CD14-positive monocyte (primary cell): ENCODE measurements around the gene RAC2. TPM values are rescaled to one million over a fixed set of nuclear protein-coding genes. Genes with fewer than 3 reads are reported as not detected.

Experiments
- DNase-seq, 3 donors: peaks; one replicate each; pipeline ENCODE4 v3.0.0-alpha.2; 2011 to 2022
- H2AFZ ChIP-seq: 2 replicates; pipeline ENCODE4 v1.6.0; 2012; ENCODE audit warnings: mild to moderate bottlenecking, low read depth, low read length, inconsistent platforms; ENCODE audit not compliant: insufficient read depth, poor library complexity, severe bottlenecking
- H3K27ac ChIP-seq, 2 donors: 1 replicate in 1 of 2; 2 replicates in 1 of 2; pipeline ENCODE4 v1.5.1; 2012 to 2013; ENCODE audit warnings: low read length in 2 of 2, control low read depth in 1 of 2, inconsistent platforms in 1 of 2, low read depth in 1 of 2, mild to moderate bottlenecking in 1 of 2
- H3K27me3 ChIP-seq, 2 donors: one replicate each; pipeline versions ENCODE4 v1.6.0 to v1.6.1; 2011 to 2013; ENCODE audit warnings: low read length in 2 of 2; ENCODE audit not compliant: control insufficient read depth in 2 of 2, insufficient read depth in 2 of 2
- H3K36me3 ChIP-seq, 2 donors: replicated peaks in 1 of 2; 1 replicate in 1 of 2; 2 replicates in 1 of 2; pipeline versions ENCODE4 v1.5.1 to v1.6.1; 2012 to 2013; ENCODE audit warnings: low read length in 2 of 2, control low read depth in 1 of 2, inconsistent platforms in 1 of 2, mild to moderate bottlenecking in 1 of 2; ENCODE audit not compliant: insufficient read depth in 2 of 2, control insufficient read depth in 1 of 2
- H3K4me1 ChIP-seq, 2 donors: 1 replicate in 1 of 2; 2 replicates in 1 of 2; pipeline versions ENCODE4 v1.5.1 to v1.6.1; 2012 to 2013; ENCODE audit warnings: low read length in 2 of 2, control low read depth in 1 of 2, inconsistent platforms in 1 of 2, mild to moderate bottlenecking in 1 of 2, moderate library complexity in 1 of 2; ENCODE audit not compliant: insufficient read depth in 2 of 2, control insufficient read depth in 1 of 2
- H3K4me2 ChIP-seq: replicated peaks from 2 replicates; pipeline ENCODE3; 2012; ENCODE audit warnings: low read length, moderate library complexity, mild to moderate bottlenecking; ENCODE audit not compliant: poor library complexity, severe bottlenecking; ENCODE audit errors: extremely low read depth
- H3K4me3 ChIP-seq, 3 experiments: fragments of 200-600 bp in 1 of 3; sonication (generic) in 1 of 3; replicated peaks in 1 of 3; 1 replicate in 2 of 3; 2 replicates in 1 of 3; pipeline ENCODE4 v1.5.1; 2011 to 2013; ENCODE audit warnings: low read length in 3 of 3, mild to moderate bottlenecking in 3 of 3, control low read depth in 2 of 3, low read depth in 2 of 3, inconsistent platforms in 1 of 3, moderate library complexity in 1 of 3
- H3K79me2 ChIP-seq: 2 replicates; pipeline ENCODE4 v1.6.0; 2012; ENCODE audit warnings: mild to moderate bottlenecking, control low read depth, inconsistent platforms, low read length, moderate library complexity; ENCODE audit not compliant: insufficient read depth
- H3K9ac ChIP-seq: 2 replicates; pipeline ENCODE4 v1.6.0; 2017; ENCODE audit warnings: low read length, mild to moderate bottlenecking; ENCODE audit not compliant: insufficient read depth, poor library complexity, severe bottlenecking
- H3K9me3 ChIP-seq, 2 donors: replicated peaks in 1 of 2; 1 replicate in 1 of 2; 2 replicates in 1 of 2; pipeline versions ENCODE4 v1.5.1 to v1.6.1; 2012 to 2013; ENCODE audit warnings: low read length in 2 of 2, control low read depth in 1 of 2; ENCODE audit not compliant: control insufficient read depth in 1 of 2, insufficient read depth in 1 of 2
- H4K20me1 ChIP-seq: 2 replicates; pipeline ENCODE4 v1.6.0; 2012; ENCODE audit warnings: mild to moderate bottlenecking, low read length, control low read depth, moderate library complexity; ENCODE audit not compliant: insufficient read depth
- H3K27ac Mint-ChIP-seq, 7 donors: one replicate each; pipeline ENCODE4 v1.8.0; 2020; ENCODE audit warnings: mild to moderate bottlenecking in 7 of 7, mixed read lengths in 7 of 7, moderate library complexity in 6 of 7, inconsistent platforms in 2 of 7
- H3K27me3 Mint-ChIP-seq, 3 donors: one replicate each; pipeline ENCODE4 v1.8.0; 2021 to 2022; ENCODE audit warnings: low read depth in 3 of 3, mild to moderate bottlenecking in 3 of 3, mixed read lengths in 3 of 3, moderate library complexity in 3 of 3, inconsistent platforms in 1 of 3
- H3K36me3 Mint-ChIP-seq, 2 donors: one replicate each; pipeline ENCODE4 v1.8.0; 2020; ENCODE audit warnings: mixed read lengths in 2 of 2, inconsistent platforms in 1 of 2, mild to moderate bottlenecking in 1 of 2
- H3K4me1 Mint-ChIP-seq: one replicate; pipeline ENCODE4 v1.8.0; 2020; ENCODE audit warnings: mild to moderate bottlenecking, mixed read lengths
- H3K4me3 Mint-ChIP-seq, 2 donors: one replicate each; pipeline ENCODE4 v1.8.0; 2020; ENCODE audit warnings: mild to moderate bottlenecking in 2 of 2, mixed read lengths in 2 of 2, moderate library complexity in 1 of 2
- H3K9me3 Mint-ChIP-seq, 7 donors: one replicate each; pipeline ENCODE4 v1.8.0; 2020 to 2022; ENCODE audit warnings: mixed read lengths in 7 of 7, mild to moderate bottlenecking in 6 of 7, moderate library complexity in 6 of 7, inconsistent platforms in 2 of 7
- CTCF ChIP-seq: fragments of 200-600 bp; IDR thresholded peaks from one replicate; pipeline ENCODE4 v1.8.0; 2022; ENCODE audit warnings: antibody characterized with exemption, mild to moderate bottlenecking
- WGBS: methylation state at CpG from one replicate; pipeline ENCODE4 v1.1.5; 2013; ENCODE audit warnings: missing lambda C conversion rate; ENCODE audit not compliant: insufficient coverage; 5-methylcytosine and 5-hydroxymethylcytosine counted together
- intact Hi-C, 2 donors: fragments of 100-400 bp; cut with micrococcal nuclease; formaldehyde crosslinking; loops; one replicate each; pipeline versions ENCODE4 v1.15.0 to v1.15.1; 2023
- polyA plus RNA-seq, 3 donors: library from polyadenylated mRNA; depleted of rRNA in 1 of 3; unstranded in 2 of 3; stranded (reverse) in 1 of 3; fragments of 300-500 nt in 2 of 3; fragments of >200 nt in 1 of 3; fragmentation: Illumina TruSeq in 2 of 3; gene quantifications; 1 replicate in 2 of 3; 2 replicates in 1 of 3; pipeline ENCODE4 v1.2.3, GENCODE V29; 2012 to 2021

Gene RAC2
- polyA plus RNA-seq, 3 donors, result 360 to 529 (median 526) TPM

DNA sequence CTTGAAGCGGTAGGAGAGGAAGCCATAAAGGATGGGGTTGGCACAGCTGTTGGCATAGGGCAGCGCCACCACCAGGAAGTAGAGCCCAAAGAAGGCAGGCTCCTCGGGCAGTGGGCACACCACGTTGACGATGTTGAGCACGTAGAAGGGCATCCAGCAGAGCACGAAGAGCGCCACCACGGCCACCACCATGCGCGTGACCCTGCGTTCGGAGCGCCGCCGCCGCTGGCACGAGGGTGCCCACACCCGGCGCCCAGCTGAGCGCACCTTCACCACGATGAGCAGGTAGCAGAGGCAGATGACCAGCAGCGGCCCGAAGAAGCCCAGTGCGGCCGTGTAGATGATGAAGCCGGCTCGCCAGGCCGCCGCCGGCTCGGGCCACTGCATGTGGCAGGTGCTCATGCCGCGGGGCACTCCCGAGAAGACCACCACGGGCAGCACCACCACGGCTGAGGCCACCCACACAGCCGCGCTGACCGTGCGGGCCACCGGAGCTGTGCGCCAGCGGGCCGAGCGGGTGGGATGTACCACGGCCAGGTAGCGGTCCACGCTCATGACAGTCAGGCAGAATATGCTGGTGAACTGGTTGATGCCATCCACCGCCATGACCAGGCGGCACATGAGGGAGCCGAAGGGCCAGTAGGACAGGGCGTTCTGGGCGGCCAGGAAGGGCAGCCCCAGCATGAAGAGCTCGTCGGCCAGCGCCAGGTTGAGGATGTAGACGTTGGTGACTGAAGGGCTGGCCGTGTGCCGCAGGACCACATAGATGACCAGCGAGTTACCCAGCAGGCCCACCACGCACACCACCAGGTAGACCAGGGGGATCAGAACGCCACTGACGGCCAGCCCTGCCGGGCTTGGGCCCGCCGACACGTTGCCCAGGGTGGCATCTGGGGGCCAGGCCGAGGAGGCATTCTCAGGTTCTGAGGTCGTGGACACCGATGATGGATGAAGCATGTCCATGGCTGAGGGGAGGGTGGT lies 36.9 kb downstream of the RAC2 start:
- TF ChIP-seq CTCF, result no peak
- no peaks in the 10 kb centered on the region for H3K27me3 ChIP-seq
- H3K27ac ChIP-seq, result no peak overlapping the region
- H3K9me3 ChIP-seq, result no peaks in the 10 kb centered on the region
- H2AFZ ChIP-seq, result no peak overlapping the region
- no peak for DNase-seq
- H3K4me2 ChIP-seq, result no peak overlapping the region
- Mint-ChIP-seq H3K4me3 (no peak overlapping the region), H3K36me3 (no peaks in the 10 kb centered on the region), H3K4me1 (peaks cover 4% of the 10 kb centered on the region), H3K27me3 (peaks cover 2 to 3% (median 3%) of the 10 kb centered on the region in 3 donors), H3K9me3 (peaks cover 0 to 3% (median 0%) of the 10 kb centered on the region in 7 donors), H3K27ac (no peak overlapping the region)
- H3K9ac ChIP-seq, result no peak overlapping the region
- no peaks in the 10 kb centered on the region for H4K20me1 ChIP-seq
- peaks cover 5 to 8% of the 10 kb centered on the region in 2 donors for H3K4me1 ChIP-seq
- no peak overlapping the region for H3K4me3 ChIP-seq
- WGBS, result 87% methylated on average over 69 of the region's 71 CpGs
- no peaks in the 10 kb centered on the region for H3K36me3 ChIP-seq
- no peaks in the 10 kb centered on the region for H3K79me2 ChIP-seq
- intact Hi-C loops, result no loop called here

GRCh38 chr22:37206118-37206840 lies 37.8 kb downstream of the RAC2 start:
- Mint-ChIP-seq H3K4me3 (no peak overlapping the region), H3K9me3 (peaks cover 0 to 3% (median 0%) of the 10 kb centered on the region in 7 donors)

More at GRCh38 chr22:37206118-37206840, 37.8 kb downstream of the RAC2 start:
- H3K27me3 ChIP-seq, result no peaks in the 10 kb centered on the region
- H2AFZ ChIP-seq, result no peak overlapping the region
- DNase-seq, result no peak
- intact Hi-C loops, result no loop called here
- H3K9me3 ChIP-seq, result no peaks in the 10 kb centered on the region
- no peak for TF ChIP-seq CTCF
- H3K36me3 ChIP-seq, result no peaks in the 10 kb centered on the region
- Mint-ChIP-seq H3K36me3 (no peaks in the 10 kb centered on the region), H3K27me3 (peaks cover 0 to 3% (median 3%) of the 10 kb centered on the region in 3 donors), H3K27ac (no peak overlapping the region), H3K4me1 (peaks cover 4% of the 10 kb centered on the region)
- H3K4me3 ChIP-seq, result no peak overlapping the region
- no peak overlapping the region for H3K27ac ChIP-seq
- no peak overlapping the region for H3K9ac ChIP-seq
- H4K20me1 ChIP-seq, result no peaks in the 10 kb centered on the region
- H3K79me2 ChIP-seq, result no peaks in the 10 kb centered on the region
- H3K4me2 ChIP-seq, result no peak overlapping the region
- 94% methylated on average over 12 of the region's 16 CpGs for WGBS
- peaks cover 5 to 8% of the 10 kb centered on the region in 2 donors for H3K4me1 ChIP-seq
